Measurements from ENCODE around the gene PSMG1.
A peak's percentile ranks its signal among the peaks of the same experiment; 100 is the strongest.
"Not testable (repeated sequence)": the region's sequence is repeated elsewhere in the genome, so short reads cannot be mapped to it uniquely, and the experiment has no call there.

- peak in 2 of 5 experiments; percentile 4 to 14 for TF ChIP-seq CTCF (IDR thresholded peaks at IDR 0.05)
- not testable (repeated sequence) for TF ChIP-seq POLR2A, EP300 (IDR thresholded peaks at IDR 0.05)
Measured at GRCh38 chr21:39136138-39136537, 47.1 kb downstream of the PSMG1 start.
